MCF 10A (cell line): ENCODE results near the gene CHURC1. TPM values are rescaled to one million over a fixed set of nuclear protein-coding genes. Genes with fewer than 3 reads are reported as not detected.
"Not testable (repeated sequence)": the region's sequence is repeated elsewhere in the genome, so short reads cannot be mapped to it uniquely, and the experiment has no call there.

Experiments used
- BruUV-seq: library from RNA; stranded (reverse); fragments of 400-500 nt; replicated peaks from 2 replicates; lab custom pipeline; 2021; lab: Mats Ljungman, UMichigan
- CTCF ChIA-PET: fragments of 300-600 bp; sonication (Branson Sonifier 250); formaldehyde crosslinking; extraction: SDS; loops from one replicate; lab custom pipeline; 2021; ENCODE audit warnings: antibody characterized with exemption, inconsistent platforms; lab: Yijun Ruan, JAX
- POLR2A ChIA-PET: fragments of 300-600, 350-650 bp; sonication (Branson Sonifier 250); formaldehyde crosslinking; extraction: SDS; loops from one replicate; lab custom pipeline; 2020; ENCODE audit warnings: antibody characterized with exemption, inconsistent platforms; lab: Yijun Ruan, JAX
- DNase-seq: peaks from one replicate; pipeline ENCODE4 v3.0.0-alpha.2; 2018; ENCODE audit not compliant: unreplicated experiment
- H3K27ac Mint-ChIP-seq: one replicate; pipeline ENCODE4 v1.8.0; 2022; ENCODE audit warnings: mild to moderate bottlenecking, low read depth, mixed read lengths; ENCODE audit not compliant: unreplicated experiment
- H3K27me3 Mint-ChIP-seq: one replicate; pipeline ENCODE4 v1.8.0; 2022; ENCODE audit warnings: mixed read lengths; ENCODE audit not compliant: insufficient read depth, unreplicated experiment
- H3K36me3 Mint-ChIP-seq: one replicate; pipeline ENCODE4 v1.8.0; 2022; ENCODE audit warnings: mild to moderate bottlenecking, moderate library complexity, mixed read lengths; ENCODE audit not compliant: insufficient read depth, unreplicated experiment
- H3K4me1 Mint-ChIP-seq: one replicate; pipeline ENCODE4 v1.8.0; 2022; ENCODE audit warnings: mixed read lengths; ENCODE audit not compliant: insufficient read depth, unreplicated experiment
- H3K4me3 Mint-ChIP-seq: one replicate; pipeline ENCODE4 v1.8.0; 2022; ENCODE audit warnings: mild to moderate bottlenecking, moderate library complexity, mixed read lengths; ENCODE audit not compliant: unreplicated experiment
- H3K9me3 Mint-ChIP-seq: one replicate; pipeline ENCODE4 v1.8.0; 2022; ENCODE audit warnings: mixed read lengths; ENCODE audit not compliant: unreplicated experiment
- intact Hi-C: fragments of 100-400 bp; cut with micrococcal nuclease; formaldehyde crosslinking; loops from 2 replicates; pipeline ENCODE4 v1.14.1; 2022
- total RNA-seq: library from RNA; stranded (reverse); gene quantifications from 2 replicates; pipeline ENCODE4 v1.2.3, GENCODE V29; 2022
- TF ChIP-seq, protein P1 (sequence below): fragments of 200-600 bp; IDR thresholded peaks from one replicate; pipeline ENCODE4 v1.8.0; 2022; ENCODE audit warnings: antibody characterized with exemption, mild to moderate bottlenecking; ENCODE audit not compliant: unreplicated experiment

The CHURC1 gene
- total RNA-seq, 1 experiment from 2014 or later: 72.5 TPM

DNA sequence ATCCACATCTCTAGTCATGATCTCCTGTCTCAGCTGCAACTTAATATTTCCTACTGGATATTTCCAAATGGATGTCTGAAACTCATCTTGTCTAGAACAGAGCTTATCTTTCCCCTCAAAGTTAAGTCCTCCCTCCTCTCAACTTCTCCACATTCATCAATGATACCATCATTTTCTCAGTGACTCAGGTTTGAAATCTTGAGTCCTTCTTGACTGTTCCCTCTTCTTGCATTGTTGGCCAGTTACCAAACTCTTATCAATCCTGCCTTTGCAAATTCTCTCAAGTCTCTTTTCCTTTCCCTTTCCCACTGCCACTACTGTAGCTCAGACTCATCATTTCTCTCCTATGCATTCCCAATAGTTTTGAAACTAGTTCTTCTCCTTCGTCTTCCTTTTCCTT lies 14.3 kb upstream of the CHURC1 start:
- Mint-ChIP-seq H3K4me1 (no peaks in the 10 kb centered on the region), H3K27me3 (peaks cover 44% of the 10 kb centered on the region), H3K9me3 (no peaks in the 10 kb centered on the region), H3K27ac (no peak overlapping the region), H3K4me3 (no peak overlapping the region), H3K36me3 (no peaks in the 10 kb centered on the region)
- intact Hi-C loops: loop anchor here (10.0 kb wide), 1 partner anchor 225 kb away; no protein-coding TSS in a partner anchor
- POLR2A ChIA-PET: interaction anchor here (0.9 kb wide), 1 partner anchor 12 kb away, joined by 4 read pairs; no protein-coding TSS in a partner anchor
- DNase-seq: no peak
- BruUV-seq: no TSS peak
- TF ChIP-seq, protein P1, sequence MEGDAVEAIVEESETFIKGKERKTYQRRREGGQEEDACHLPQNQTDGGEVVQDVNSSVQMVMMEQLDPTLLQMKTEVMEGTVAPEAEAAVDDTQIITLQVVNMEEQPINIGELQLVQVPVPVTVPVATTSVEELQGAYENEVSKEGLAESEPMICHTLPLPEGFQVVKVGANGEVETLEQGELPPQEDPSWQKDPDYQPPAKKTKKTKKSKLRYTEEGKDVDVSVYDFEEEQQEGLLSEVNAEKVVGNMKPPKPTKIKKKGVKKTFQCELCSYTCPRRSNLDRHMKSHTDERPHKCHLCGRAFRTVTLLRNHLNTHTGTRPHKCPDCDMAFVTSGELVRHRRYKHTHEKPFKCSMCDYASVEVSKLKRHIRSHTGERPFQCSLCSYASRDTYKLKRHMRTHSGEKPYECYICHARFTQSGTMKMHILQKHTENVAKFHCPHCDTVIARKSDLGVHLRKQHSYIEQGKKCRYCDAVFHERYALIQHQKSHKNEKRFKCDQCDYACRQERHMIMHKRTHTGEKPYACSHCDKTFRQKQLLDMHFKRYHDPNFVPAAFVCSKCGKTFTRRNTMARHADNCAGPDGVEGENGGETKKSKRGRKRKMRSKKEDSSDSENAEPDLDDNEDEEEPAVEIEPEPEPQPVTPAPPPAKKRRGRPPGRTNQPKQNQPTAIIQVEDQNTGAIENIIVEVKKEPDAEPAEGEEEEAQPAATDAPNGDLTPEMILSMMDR: no peak
- CTCF ChIA-PET: interaction anchor here (0.5 to 2.4 kb wide), 10 partner anchors 8 to 636 kb away, joined by 3 to 33 read pairs (median 4); no protein-coding TSS in a partner anchor

DNA sequence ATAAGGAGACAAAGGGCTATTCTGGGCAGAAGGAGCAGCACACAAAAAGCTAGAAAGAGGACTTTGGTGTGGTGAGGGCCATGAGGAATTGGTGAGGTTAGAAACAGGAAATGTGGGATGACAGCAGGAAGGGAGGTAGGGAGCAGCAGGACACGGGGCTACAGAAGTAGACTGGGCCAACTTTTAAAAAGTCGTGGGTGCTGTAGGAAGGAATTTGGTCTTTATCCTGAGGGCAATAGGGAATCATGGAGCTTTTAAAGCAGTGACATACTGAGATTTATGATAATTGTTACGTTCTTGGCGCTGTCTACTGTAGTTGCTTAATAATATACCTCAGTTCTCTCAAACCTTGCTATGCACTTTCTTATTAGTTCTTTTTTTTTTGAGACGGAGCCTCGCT lies 8.2 kb upstream of the CHURC1 start:
- BruUV-seq: no TSS peak
- CTCF ChIA-PET: interaction anchor here (0.6 to 1.2 kb wide), 4 partner anchors 17 to 250 kb away, joined by 3 to 5 read pairs (median 3); no protein-coding TSS in a partner anchor

DNA sequence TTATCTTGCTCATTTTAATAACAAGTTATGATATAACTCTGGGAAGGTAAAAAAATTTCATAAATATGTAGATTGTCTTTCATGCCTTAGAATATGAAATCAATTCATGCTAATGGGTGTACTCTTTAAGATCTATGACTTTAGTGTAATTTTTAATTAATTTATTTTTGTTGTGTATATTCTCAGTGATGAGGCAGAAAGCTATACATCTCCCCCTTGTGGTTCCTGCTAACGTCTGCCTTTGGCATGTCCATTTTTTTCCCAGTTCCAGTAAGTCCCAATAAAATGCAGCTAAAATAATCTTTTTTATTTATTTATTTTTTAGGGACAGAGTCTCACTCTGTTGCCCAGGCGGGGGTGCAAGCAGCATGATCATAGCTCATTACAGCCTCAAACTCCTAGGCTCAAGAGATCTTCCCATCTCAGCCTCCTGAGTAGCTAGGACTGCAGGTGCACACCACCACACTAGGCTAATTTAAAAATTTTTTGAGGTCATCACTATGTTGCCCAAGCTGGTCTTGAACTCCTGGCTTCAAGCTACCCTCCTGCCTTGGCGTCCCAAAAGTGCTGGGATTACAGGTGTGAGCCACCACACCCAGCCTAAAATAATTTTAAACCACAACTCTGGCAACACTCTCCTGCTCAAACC lies 3.3 kb upstream of the CHURC1 start:
- intact Hi-C loops: loop anchor here (5.0 kb wide), 1 partner anchor 76 kb away; the partner anchor contains the start of gene FNTB
- peaks cover 15% of the 10 kb centered on the region for H3K4me1 Mint-ChIP-seq
- TF ChIP-seq, protein P1: peak; percentile 41
- H3K27ac Mint-ChIP-seq: no peak overlapping the region
- H3K27me3 Mint-ChIP-seq: no peaks in the 10 kb centered on the region
- CTCF ChIA-PET: interaction anchor here (0.5 to 3.6 kb wide), 31 partner anchors 9 to 994 kb away, joined by 3 to 24 read pairs (median 4); no protein-coding TSS in a partner anchor
- H3K4me3 Mint-ChIP-seq: no peak overlapping the region
- H3K9me3 Mint-ChIP-seq: no peaks in the 10 kb centered on the region
- DNase-seq: peak; percentile 47
- H3K36me3 Mint-ChIP-seq: peaks cover 5% of the 10 kb centered on the region
- BruUV-seq: no TSS peak
- POLR2A ChIA-PET: interaction anchor here (0.6 to 1.1 kb wide), 4 partner anchors 16 to 822 kb away, joined by 3 read pairs; no protein-coding TSS in a partner anchor

More for the DNA sequence above, 8.2 kb upstream of the CHURC1 start:
- H3K27me3 Mint-ChIP-seq: peaks cover 1% of the 10 kb centered on the region
- intact Hi-C loops: no loop called here
- no peak overlapping the region for H3K4me3 Mint-ChIP-seq
- DNase-seq: no peak
- peaks cover 6% of the 10 kb centered on the region for H3K36me3 Mint-ChIP-seq
- no peaks in the 10 kb centered on the region for H3K9me3 Mint-ChIP-seq
- H3K4me1 Mint-ChIP-seq: peaks cover 10% of the 10 kb centered on the region
- TF ChIP-seq, protein P1: no peak
- peak overlapping the region; percentile 6 for H3K27ac Mint-ChIP-seq
- POLR2A ChIA-PET: no interaction called here

DNA sequence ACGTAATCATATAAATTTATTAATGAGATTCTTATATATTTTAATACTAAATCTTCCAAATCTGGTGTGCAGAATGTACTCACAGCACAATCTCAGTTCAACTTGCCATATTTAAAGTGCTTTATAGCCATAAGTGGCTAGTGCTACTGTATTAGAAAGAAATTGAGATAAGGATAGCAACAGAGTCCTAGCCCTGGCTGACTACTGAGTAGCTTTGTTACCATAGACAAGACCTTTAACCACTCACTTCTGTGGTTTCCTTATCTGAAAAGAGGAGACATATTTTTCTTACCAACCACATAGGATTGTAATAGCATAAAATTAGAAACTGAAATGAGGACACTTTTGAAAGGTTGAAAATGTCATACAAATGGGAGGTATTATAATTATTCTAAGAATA lies 2.0 kb upstream of the CHURC1 start:
- H3K27ac Mint-ChIP-seq: no peak overlapping the region
- no peak for DNase-seq
- CTCF ChIA-PET: interaction anchor here (0.6 to 3.6 kb wide), 6 partner anchors 14 to 479 kb away, joined by 3 to 24 read pairs (median 6); no protein-coding TSS in a partner anchor
- POLR2A ChIA-PET: no interaction called here
- no peak overlapping the region for H3K4me3 Mint-ChIP-seq
- no TSS peak for BruUV-seq
- H3K9me3 Mint-ChIP-seq: no peaks in the 10 kb centered on the region
- intact Hi-C loops: loop anchor here (5.0 kb wide), 1 partner anchor 75 kb away; the partner anchor contains the start of gene FNTB
- H3K4me1 Mint-ChIP-seq: peaks cover 13% of the 10 kb centered on the region
- peaks cover 5% of the 10 kb centered on the region for H3K36me3 Mint-ChIP-seq
- no peaks in the 10 kb centered on the region for H3K27me3 Mint-ChIP-seq
- TF ChIP-seq, protein P1: no peak

DNA sequence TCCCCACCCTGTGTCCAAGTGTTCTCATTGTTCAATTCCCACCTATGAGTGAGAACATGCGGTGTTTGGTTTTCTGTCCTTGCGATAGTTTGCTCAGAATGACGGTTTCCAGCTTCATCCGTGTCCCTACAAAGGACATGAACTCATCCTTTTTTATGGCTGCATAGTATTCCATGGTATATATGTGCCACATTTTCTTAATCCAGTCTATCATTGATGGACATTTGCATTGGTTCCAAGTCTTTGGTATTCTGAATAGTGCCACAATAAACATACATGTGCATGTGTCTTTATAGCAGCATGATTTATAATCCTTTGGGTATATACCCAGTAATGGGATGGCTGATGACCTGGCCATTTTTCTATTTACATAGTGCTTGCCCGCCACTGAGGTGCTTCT lies 778 bp upstream of the CHURC1 start:
- intact Hi-C loops: loop anchor here (5.0 kb wide), 1 partner anchor 74 kb away; the partner anchor contains the start of gene FNTB
- H3K36me3 Mint-ChIP-seq, BruUV-seq, H3K9me3 Mint-ChIP-seq, DNase-seq, H3K27me3 Mint-ChIP-seq: not testable (repeated sequence)
- peak overlapping the region; percentile 98 for H3K27ac Mint-ChIP-seq
- CTCF ChIA-PET: interaction anchor here (1.5 kb wide), 1 partner anchor 18 kb away, joined by 3 read pairs; no protein-coding TSS in a partner anchor
- POLR2A ChIA-PET: interaction anchor here (0.6 to 3.0 kb wide), 7 partner anchors 11 to 511 kb away, joined by 3 to 32 read pairs (median 3); partner anchors contain the start of gene FNTB
- peak overlapping the region; percentile 85 for H3K4me3 Mint-ChIP-seq
- peaks cover 23% of the 10 kb centered on the region for H3K4me1 Mint-ChIP-seq
